ENCODE data around the gene FECH. TPM values are rescaled to one million over a fixed set of nuclear protein-coding genes. Genes with fewer than 3 reads are reported as not detected.

FECH gene
- total RNA-seq, 4 donors from 2014 or later: 20.3 to 137 (median 30.7) TPM

- intact Hi-C loops (cut with DNase I; ENCODE audit: low total_unique reads): no loop called here
- no peaks in the 10 kb centered on the region for H3K9me3 ChIP-seq
- DNase-seq: no peak
- H3K4me1 ChIP-seq: peaks cover 0 to 6% of the 10 kb centered on the region in 2 donors
- no peak overlapping the region for H3K4me3 ChIP-seq
- no peak overlapping the region for H3K27ac ChIP-seq
- H3K36me3 ChIP-seq: no peaks in the 10 kb centered on the region
- TF ChIP-seq CTCF (IDR thresholded peaks at IDR 0.05) (no peak), POLR2A (IDR thresholded peaks at IDR 0.05) (no peak)
- no peaks in the 10 kb centered on the region for H3K27me3 ChIP-seq
Measured at GRCh38 chr18:57581301-57581934, 5.1 kb downstream of the FECH start.

- intact Hi-C loops (cut with DNase I; ENCODE audit: low total_unique reads): no loop called here
- H3K4me3 ChIP-seq: no peak overlapping the region
- H3K9me3 ChIP-seq: no peaks in the 10 kb centered on the region
- H3K36me3 ChIP-seq: no peaks in the 10 kb centered on the region
- no peaks in the 10 kb centered on the region for H3K4me1 ChIP-seq
- no peak for DNase-seq
- no peaks in the 10 kb centered on the region for H3K27me3 ChIP-seq
- TF ChIP-seq POLR2A (IDR thresholded peaks at IDR 0.05): no peak
- H3K27ac ChIP-seq: no peak overlapping the region
Measured at GRCh38 chr18:57579934-57580333, 6.6 kb downstream of the FECH start.

GRCh38 chr18:57576316-57576715, 10.2 kb downstream of the FECH start:
- Histone ChIP-seq H3K9me3 (no peaks in the 10 kb centered on the region), H3K36me3 (no peaks in the 10 kb centered on the region), H3K4me3 (no peak overlapping the region), H3K27ac (no peak overlapping the region), H3K27me3 (no peaks in the 10 kb centered on the region), H3K4me1 (no peaks in the 10 kb centered on the region)
- intact Hi-C loops (cut with DNase I; ENCODE audit: low total_unique reads): no loop called here
- DNase-seq: no peak
- TF ChIP-seq POLR2A (IDR thresholded peaks at IDR 0.05): no peak
- no peak for TF ChIP-seq CTCF (IDR thresholded peaks at IDR 0.05)

- intact Hi-C loops (cut with DNase I; ENCODE audit: low total_unique reads): no loop called here
- no peaks in the 10 kb centered on the region for H3K4me1 ChIP-seq
- no peak overlapping the region for H3K4me3 ChIP-seq
- no peak for DNase-seq
- TF ChIP-seq CTCF (IDR thresholded peaks at IDR 0.05) (no peak), POLR2A (IDR thresholded peaks at IDR 0.05) (no peak)
- H3K36me3 ChIP-seq: no peaks in the 10 kb centered on the region
- no peaks in the 10 kb centered on the region for H3K9me3 ChIP-seq
- H3K27me3 ChIP-seq: no peaks in the 10 kb centered on the region
- no peak overlapping the region for H3K27ac ChIP-seq
Measured at GRCh38 chr18:57575542-57575941, 11.0 kb downstream of the FECH start.

GRCh38 chr18:57574866-57575265, 11.6 kb downstream of the FECH start:
- no peak overlapping the region for H3K27ac ChIP-seq
- H3K9me3 ChIP-seq: no peaks in the 10 kb centered on the region
- no peak for TF ChIP-seq CTCF (IDR thresholded peaks at IDR 0.05)
- no peak for TF ChIP-seq POLR2A (IDR thresholded peaks at IDR 0.05)
- H3K36me3 ChIP-seq: no peaks in the 10 kb centered on the region
- H3K4me3 ChIP-seq: no peak overlapping the region
- DNase-seq: no peak
- no peaks in the 10 kb centered on the region for H3K4me1 ChIP-seq
- intact Hi-C loops (cut with DNase I; ENCODE audit: low total_unique reads): no loop called here
- H3K27me3 ChIP-seq: no peaks in the 10 kb centered on the region

- H3K4me3 ChIP-seq: no peak overlapping the region
- H3K9me3 ChIP-seq: no peaks in the 10 kb centered on the region
- DNase-seq: no peak
- intact Hi-C loops (cut with DNase I; ENCODE audit: low total_unique reads): no loop called here
- TF ChIP-seq POLR2A (IDR thresholded peaks at IDR 0.05) (no peak), CTCF (IDR thresholded peaks at IDR 0.05) (no peak)
- no peak overlapping the region for H3K27ac ChIP-seq
- no peaks in the 10 kb centered on the region for H3K27me3 ChIP-seq
- no peaks in the 10 kb centered on the region for H3K36me3 ChIP-seq
- H3K4me1 ChIP-seq: no peaks in the 10 kb centered on the region
Measured at GRCh38 chr18:57570162-57570561, 16.3 kb downstream of the FECH start.
